HG02981 (cell line): Measurements from ENCODE around the gene NOP14.
A peak's percentile ranks its signal among the peaks of the same experiment; 100 is the strongest.
"Not testable (repeated sequence)": the region's sequence is repeated elsewhere in the genome, so short reads cannot be mapped to it uniquely, and the experiment has no call there.

ENCODE experiments used
- ATAC-seq: cut with Tn5 transposase; IDR thresholded peaks from one replicate; pipeline ENCODE4 v1.9.1; 2021; ENCODE audit warnings: mild to moderate bottlenecking, moderate library complexity; ENCODE audit not compliant: unreplicated experiment

NOP14 gene

DNA sequence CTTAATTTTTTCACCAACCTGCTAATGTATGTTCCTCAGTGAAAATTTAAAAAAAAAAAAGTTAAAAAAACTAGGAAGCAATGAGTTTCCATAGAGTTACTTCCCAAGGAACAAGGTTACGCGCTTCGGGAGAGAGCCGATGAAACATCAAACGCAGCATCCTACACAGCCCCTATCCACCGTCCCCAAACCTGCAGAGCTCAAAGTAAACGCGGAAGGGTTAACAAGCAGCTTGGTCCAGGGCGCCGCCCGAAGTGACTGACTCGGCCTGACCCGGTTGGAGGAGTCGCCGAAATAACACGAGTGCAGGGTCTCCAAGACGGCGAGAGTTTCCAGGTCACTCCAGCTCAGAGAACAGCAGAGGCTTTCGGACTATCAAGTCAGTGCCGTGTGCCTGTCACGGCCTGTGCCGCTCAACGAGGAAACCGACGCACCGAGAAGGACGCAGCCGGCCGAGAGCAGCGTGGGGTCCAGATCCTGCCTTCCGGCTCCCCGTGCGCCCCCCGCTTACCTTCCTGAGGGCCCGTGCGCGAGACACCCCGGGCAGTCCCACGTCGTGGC is 512 bp downstream of the NOP14 start:
- peak; percentile 22 for ATAC-seq

GRCh38 chr4:2961811-2962441 is 1.3 kb downstream of the NOP14 start:
- no peak for ATAC-seq

DNA sequence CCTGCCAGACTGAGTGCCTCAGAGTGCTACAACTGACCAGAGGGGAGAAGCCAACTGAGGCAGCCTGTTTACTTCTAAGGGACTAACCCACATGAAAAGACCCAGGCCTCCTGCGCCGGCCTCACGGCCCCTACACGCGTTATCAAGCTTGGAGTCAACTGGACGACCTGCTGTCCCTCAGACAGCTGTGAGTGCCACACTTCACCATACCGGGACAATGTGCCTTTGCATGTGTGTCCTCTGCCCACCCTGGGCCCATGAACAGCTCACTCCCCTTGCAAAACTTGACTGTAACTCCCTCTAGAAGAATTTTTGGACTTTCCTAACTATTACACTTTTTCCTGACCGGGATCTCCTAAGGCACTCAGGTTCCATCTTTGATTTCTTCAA is 1.8 kb downstream of the NOP14 start:
- no peak for ATAC-seq

- not testable (repeated sequence) for ATAC-seq
These were observed 2.8 kb downstream of the NOP14 start for GRCh38 chr4:2960450-2960849.

GRCh38 chr4:2958446-2958845 is 4.8 kb downstream of the NOP14 start:
- ATAC-seq = no peak

DNA sequence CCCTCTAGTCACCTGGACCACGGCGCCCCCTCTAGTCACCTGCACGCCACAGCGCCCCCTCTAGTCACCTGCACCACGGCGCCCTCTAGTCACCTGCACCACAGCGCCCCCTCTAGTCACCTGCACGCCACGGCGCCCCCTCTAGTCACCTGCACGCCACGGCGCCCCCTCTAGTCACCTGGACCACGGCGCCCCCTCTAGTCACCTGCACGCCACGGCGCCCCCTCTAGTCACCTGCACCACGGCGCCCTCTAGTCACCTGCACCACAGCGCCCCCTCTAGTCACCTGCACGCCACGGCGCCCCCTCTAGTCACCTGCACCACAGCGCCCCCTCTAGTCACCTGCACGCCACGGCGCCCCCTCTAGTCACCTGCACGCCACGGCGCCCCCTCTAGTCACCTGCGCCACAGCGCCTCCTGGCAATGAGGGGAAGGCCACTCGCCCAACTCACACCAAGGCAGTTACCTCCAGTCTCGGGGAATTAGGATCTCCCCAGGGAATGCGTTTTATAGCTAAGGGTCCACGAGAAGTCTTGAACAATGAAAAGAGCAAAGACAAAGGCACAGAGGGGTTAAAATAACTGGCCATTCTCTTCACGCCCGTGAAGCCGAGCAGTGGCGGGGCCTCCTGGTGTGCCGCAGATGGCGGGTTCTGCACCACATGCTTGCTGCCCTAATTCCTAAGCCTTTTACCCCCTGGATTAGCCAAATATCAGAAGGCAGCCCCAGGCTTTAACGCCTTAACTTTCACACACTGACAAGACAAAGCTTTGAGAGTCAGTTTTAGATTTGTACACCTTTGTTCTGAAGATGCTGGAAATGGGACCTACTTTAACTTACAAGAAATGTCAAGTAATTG is 7.8 kb downstream of the NOP14 start:
- ATAC-seq = not testable (repeated sequence)

GRCh38 chr4:2954358-2955185 is 8.6 kb downstream of the NOP14 start:
- ATAC-seq = peak; percentile 60

GRCh38 chr4:2953496-2953895 is 9.7 kb downstream of the NOP14 start:
- ATAC-seq = no peak

GRCh38 chr4:2950221-2950989 is 12.8 kb downstream of the NOP14 start:
- no peak for ATAC-seq

DNA sequence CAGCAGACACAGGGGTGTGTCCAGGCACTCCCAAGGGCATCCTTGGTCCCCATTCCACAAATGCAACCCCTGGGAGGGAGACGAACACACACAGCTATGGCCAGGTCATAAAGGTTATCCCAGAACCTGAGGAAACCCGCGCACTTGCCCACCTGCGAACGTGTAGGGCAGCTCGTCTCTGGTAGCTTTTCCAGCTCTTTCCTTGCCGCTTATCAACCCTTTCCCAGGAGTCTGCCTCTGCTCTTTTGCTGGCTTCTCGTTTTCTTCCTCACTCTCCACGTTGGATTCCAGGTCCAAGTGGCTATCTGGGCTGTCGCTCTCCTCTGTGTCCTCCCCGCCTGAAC is 13.5 kb downstream of the NOP14 start:
- ATAC-seq = no peak

- no peak for ATAC-seq
These were observed 14.1 kb downstream of the NOP14 start for GRCh38 chr4:2948895-2949781.

- ATAC-seq = no peak
These were observed 15.3 kb downstream of the NOP14 start for GRCh38 chr4:2947926-2948325.

DNA sequence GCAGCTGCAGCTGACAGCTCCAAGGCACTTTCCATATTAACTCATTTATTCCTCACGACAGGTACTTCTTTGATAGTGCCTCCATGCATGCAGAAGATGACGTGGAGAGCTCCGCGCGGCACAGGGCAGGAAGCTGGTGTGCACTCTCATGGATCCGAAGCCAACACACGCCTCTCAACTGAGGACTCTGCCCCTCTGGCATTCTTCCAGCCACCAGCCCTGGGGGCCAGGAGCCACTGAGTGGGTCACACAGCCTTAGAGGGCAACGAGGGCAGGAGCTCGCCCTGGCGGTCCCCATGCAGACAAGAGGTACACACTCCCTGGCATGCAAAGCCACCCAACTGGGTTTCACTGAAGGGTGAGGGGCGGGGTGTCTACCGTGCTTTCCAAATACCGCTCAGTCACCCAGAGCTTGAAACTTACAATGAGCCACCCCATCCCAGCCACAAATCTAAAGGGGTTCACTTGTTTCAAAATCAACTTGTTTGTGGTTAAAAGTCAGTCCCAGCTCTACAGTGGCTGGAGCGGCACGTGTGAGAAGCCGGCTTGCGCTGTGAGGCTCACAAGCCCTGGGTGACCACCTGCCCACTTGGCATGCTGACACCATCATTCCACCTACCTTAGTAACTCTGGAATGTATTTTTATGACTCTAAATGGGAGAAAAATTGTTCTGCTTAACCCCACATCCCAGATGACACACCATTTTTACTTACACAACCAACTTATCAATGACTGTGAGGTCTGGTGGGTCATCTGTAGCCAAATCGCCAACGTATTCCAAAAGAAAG is 16.2 kb downstream of the NOP14 start:
- ATAC-seq = no peak

DNA sequence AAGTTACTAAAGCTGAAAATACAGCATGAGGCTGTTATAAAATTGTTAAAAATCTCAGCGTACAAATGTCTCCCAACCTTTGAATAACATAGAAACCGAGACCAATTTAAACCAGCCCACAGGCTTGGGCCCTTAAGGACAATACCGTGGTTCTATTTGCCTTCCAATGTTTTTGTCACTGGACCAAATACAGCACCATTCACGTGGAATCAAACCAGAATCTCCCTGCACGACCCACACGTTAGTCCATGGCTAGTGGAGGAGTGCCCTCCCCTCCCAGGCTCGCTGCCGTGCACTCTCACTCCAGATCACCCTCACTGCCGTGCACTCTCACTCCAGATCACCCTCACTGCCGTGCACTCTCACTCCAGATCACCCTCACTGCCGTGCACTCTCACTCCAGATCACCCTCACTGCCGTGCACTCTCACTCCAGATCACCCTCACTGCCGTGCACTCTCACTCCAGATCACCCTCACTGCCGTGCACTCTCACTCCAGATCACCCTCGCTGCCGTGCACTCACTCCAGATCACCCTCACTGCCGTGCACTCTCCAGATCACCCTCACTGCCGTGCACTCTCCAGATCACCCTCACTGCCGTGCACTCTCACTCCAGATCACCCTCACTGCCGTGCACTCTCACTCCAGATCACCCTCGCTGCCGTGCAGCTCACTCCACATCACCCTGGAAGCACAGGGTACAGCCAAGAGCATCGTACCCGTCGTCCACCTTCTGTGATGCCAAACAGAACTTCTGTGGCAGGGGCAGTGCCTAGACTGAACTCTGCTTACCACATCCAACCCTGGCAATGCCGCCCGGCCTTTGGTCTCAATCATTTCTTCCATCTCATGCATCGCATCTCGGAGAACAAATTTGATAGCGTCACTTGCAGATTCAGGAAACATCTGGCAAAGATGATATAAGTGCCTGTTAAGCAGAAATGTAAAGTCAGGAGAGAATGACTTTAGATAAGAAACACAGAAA is 17.3 kb downstream of the NOP14 start:
- ATAC-seq = not testable (repeated sequence)

GRCh38 chr4:2944586-2945526 is 18.4 kb downstream of the NOP14 start:
- ATAC-seq = no peak

DNA sequence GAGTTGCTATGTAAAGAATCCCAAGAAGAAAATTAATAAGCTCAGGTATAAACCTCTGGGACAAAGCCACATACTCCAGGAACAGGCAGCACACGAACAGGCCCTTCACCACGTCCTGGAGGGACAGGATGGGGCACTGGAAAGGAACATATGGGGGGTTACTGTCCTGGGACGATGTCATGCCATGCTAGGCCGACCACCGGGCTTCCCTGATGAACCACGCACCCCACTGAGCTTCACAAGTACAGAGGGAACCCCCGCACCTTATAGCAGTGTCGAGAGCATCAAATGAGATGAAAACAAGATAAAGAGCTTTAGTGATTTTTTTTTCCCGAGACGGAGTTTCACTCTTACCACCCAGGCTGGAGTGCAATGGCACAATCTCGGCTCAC is 19.1 kb downstream of the NOP14 start:
- no peak for ATAC-seq
